Upper lobe of right lung (tissue), 1 donor: ENCODE data around the gene ZGLP1. TPM values are rescaled to one million over a fixed set of nuclear protein-coding genes. Genes with fewer than 3 reads are reported as not detected.

Experiments used
- ATAC-seq: fragments of 200-7000 bp; cut with Tn5 transposase; one replicate; pipeline ENCODE4 v1.9.1; 2020; ENCODE audit warnings: mild to moderate bottlenecking, moderate library complexity
- DNase-seq: peaks from one replicate; pipeline ENCODE4 v3.0.0-alpha.2; 2020
- H3K27ac ChIP-seq: fragments of 200-600 bp; one replicate; pipeline ENCODE4 v1.8.0; 2022
- H3K27me3 ChIP-seq: fragments of 200-600 bp; one replicate; pipeline ENCODE4 v1.8.0; 2022; ENCODE audit warnings: mild to moderate bottlenecking
- H3K36me3 ChIP-seq: fragments of 200-600 bp; one replicate; pipeline ENCODE4 v1.8.0; 2022
- H3K4me1 ChIP-seq: fragments of 200-600 bp; one replicate; pipeline ENCODE4 v1.8.0; 2022
- H3K4me3 ChIP-seq: fragments of 200-600 bp; one replicate; pipeline ENCODE4 v1.8.0; 2022; ENCODE audit warnings: mild to moderate bottlenecking
- H3K9me3 ChIP-seq: fragments of 200-600 bp; one replicate; pipeline ENCODE4 v1.8.0; 2022
- intact Hi-C: fragments of 100-400 bp; cut with DNase I; formaldehyde crosslinking; loops from one replicate; pipeline ENCODE4 v1.11.0; 2022
- total RNA-seq: library from RNA; stranded (reverse); fragmentation: NEBNext Ultra II Directional; extraction: Animal tissue kit (Norgen Biotek cat#: 25700); gene quantifications from one replicate; pipeline ENCODE4 v1.2.1, GENCODE V29; 2021
- TF ChIP-seq, protein P1 (sequence below): fragments of 200-600 bp; IDR thresholded peaks from one replicate; pipeline ENCODE4 v1.8.0; 2022; ENCODE audit warnings: antibody characterized with exemption
- donor health status: DM: no; HTN: yes; CAD: no; lungs with severe emphysema.

Gene ZGLP1
- total RNA-seq, 1 donor from 2014 or later: 3.8 TPM

GRCh38 chr19:10292789-10293636 is 16.6 kb downstream of the ZGLP1 start:
- TF ChIP-seq, protein P1, sequence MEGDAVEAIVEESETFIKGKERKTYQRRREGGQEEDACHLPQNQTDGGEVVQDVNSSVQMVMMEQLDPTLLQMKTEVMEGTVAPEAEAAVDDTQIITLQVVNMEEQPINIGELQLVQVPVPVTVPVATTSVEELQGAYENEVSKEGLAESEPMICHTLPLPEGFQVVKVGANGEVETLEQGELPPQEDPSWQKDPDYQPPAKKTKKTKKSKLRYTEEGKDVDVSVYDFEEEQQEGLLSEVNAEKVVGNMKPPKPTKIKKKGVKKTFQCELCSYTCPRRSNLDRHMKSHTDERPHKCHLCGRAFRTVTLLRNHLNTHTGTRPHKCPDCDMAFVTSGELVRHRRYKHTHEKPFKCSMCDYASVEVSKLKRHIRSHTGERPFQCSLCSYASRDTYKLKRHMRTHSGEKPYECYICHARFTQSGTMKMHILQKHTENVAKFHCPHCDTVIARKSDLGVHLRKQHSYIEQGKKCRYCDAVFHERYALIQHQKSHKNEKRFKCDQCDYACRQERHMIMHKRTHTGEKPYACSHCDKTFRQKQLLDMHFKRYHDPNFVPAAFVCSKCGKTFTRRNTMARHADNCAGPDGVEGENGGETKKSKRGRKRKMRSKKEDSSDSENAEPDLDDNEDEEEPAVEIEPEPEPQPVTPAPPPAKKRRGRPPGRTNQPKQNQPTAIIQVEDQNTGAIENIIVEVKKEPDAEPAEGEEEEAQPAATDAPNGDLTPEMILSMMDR: no peak
- DNase-seq (no peak), ATAC-seq (no peak)
- intact Hi-C loops: no loop called here
- Histone ChIP-seq H3K9me3 (no peaks in the 10 kb centered on the region), H3K4me3 (peak overlapping the region; percentile 58), H3K4me1 (peaks cover 56% of the 10 kb centered on the region), H3K36me3 (no peaks in the 10 kb centered on the region), H3K27ac (no peak overlapping the region), H3K27me3 (peaks cover 42% of the 10 kb centered on the region)

- Histone ChIP-seq H3K36me3 (no peaks in the 10 kb centered on the region), H3K4me3 (peak overlapping the region; percentile 58), H3K27ac (peak overlapping the region; percentile 60), H3K27me3 (peaks cover 42% of the 10 kb centered on the region), H3K9me3 (no peaks in the 10 kb centered on the region), H3K4me1 (peaks cover 63% of the 10 kb centered on the region)
- TF ChIP-seq, protein P1: no peak
- DNase-seq (peak; percentile 96), ATAC-seq (peak; percentile 82)
- intact Hi-C loops: no loop called here
Observed at GRCh38 chr19:10292206-10292788, 17.3 kb downstream of the ZGLP1 start.

- DNase-seq (no peak), ATAC-seq (no peak)
- Histone ChIP-seq H3K9me3 (no peaks in the 10 kb centered on the region), H3K27me3 (peaks cover 42% of the 10 kb centered on the region), H3K4me3 (peak overlapping the region; percentile 58), H3K36me3 (no peaks in the 10 kb centered on the region), H3K4me1 (peaks cover 69% of the 10 kb centered on the region), H3K27ac (peak overlapping the region; percentile 60)
- TF ChIP-seq, protein P1: no peak
- intact Hi-C loops: no loop called here
Observed at GRCh38 chr19:10291554-10292205, 17.9 kb downstream of the ZGLP1 start.

GRCh38 chr19:10290876-10291553 is 18.6 kb downstream of the ZGLP1 start:
- ATAC-seq (peak; percentile 49), DNase-seq (peak; percentile 92)
- TF ChIP-seq, protein P1: no peak
- Histone ChIP-seq H3K27ac (peak overlapping the region; percentile 60), H3K9me3 (no peaks in the 10 kb centered on the region), H3K4me1 (peaks cover 76% of the 10 kb centered on the region), H3K4me3 (peak overlapping the region; percentile 58), H3K36me3 (peaks cover 2% of the 10 kb centered on the region), H3K27me3 (peaks cover 42% of the 10 kb centered on the region)
- intact Hi-C loops: no loop called here

GRCh38 chr19:10290357-10290875 is 19.2 kb downstream of the ZGLP1 start:
- Histone ChIP-seq H3K4me1 (peaks cover 77% of the 10 kb centered on the region), H3K9me3 (no peaks in the 10 kb centered on the region), H3K4me3 (peak overlapping the region; percentile 58), H3K36me3 (peaks cover 8% of the 10 kb centered on the region), H3K27me3 (peaks cover 41% of the 10 kb centered on the region), H3K27ac (no peak overlapping the region)
- intact Hi-C loops: no loop called here
- TF ChIP-seq, protein P1: no peak
- DNase-seq: no peak
- ATAC-seq: no peak
